Stimulated activated CD4-positive, alpha-beta T cell treated with anti-CD3 and anti-CD28 coated beads, Interleukin-4, amount 100 ng/mL, for 48 hours (primary cell): ENCODE data around the gene ZNF853.
"Not testable (repeated sequence)": the region's sequence is repeated elsewhere in the genome, so short reads cannot be mapped to it uniquely, and the experiment has no call there.

Experiments used
- DNase-seq, 2 donors: peaks; one replicate each; pipeline ENCODE4 v3.0.0-alpha.2; 2020; ENCODE audit warnings: low read depth in 2 of 2

ZNF853 gene

GRCh38 chr7:6652446-6653011, 37.1 kb downstream of the ZNF853 start:
- no peak for DNase-seq

GRCh38 chr7:6653071-6654003, 37.9 kb downstream of the ZNF853 start:
- no peak for DNase-seq

DNA sequence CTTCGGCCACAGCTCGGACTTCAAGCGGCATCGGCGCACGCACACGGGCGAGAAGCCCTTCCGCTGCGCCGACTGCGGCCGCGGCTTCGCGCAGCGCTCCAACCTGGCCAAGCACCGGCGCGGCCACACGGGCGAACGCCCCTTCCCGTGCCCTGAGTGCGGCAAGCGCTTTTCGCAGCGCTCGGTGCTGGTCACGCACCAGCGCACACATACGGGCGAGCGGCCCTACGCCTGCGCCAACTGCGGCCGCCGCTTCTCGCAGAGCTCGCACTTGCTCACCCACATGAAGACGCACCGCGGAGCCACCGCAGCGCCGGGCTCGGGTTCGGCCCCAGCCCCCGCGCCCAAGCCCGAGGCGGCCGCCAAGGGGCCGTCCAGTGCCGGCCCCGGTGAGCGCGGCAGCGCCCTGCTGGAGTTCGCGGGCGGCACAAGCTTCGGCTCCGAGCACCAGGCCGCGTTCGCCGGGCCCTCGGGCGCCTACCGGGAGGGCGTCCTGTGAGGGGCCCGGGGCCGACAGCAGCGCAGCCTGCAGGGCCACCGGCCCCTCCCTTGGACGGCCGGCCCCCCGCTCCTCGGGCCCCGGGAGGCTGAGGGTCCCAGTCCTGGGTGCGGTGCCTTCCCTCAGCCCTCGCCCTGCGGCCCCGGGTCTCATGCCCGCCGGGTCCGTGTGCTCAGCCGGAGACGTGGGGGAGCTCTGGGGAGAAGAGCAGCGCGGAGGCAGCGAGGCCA, 38.9 kb downstream of the ZNF853 start:
- DNase-seq, result no peak

GRCh38 chr7:6654842-6655610, 39.6 kb downstream of the ZNF853 start:
- DNase-seq, result no peak

DNA sequence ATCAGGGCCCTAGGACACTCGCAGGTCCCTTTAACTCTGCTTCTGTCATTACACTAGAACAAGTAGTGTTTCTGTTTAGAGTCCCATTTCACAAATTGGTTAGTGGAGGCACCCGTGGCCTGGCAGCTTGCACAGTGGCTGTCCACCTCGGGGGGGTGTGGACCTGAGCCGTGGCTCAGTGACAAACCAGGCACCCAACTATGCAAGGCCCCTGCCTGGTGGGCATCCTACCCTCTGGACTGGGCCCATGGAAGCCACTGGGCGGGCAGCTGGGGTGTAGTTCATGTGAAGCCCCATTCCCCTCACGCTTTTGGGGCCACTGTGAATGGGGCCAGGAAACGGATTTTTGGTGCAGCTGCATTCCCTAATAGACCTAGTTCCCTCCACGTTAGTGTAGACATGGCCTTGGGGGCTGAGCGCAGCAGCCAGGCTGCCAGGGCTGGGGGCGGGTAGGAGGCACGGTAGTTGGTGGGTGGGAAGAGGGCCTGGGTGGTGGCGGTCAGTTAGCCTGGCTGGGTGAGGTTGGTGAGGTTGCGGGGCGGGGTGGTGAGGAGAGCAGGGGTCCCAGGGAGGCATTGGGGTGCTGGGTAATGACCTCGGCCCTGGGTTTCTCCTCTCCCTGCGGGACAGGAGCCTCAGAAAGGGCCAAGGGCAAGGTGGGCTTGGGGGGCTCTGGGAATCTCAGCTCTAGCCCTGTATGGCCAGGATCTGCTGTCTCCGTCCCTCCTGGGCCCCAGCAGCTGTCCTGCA, 40.4 kb downstream of the ZNF853 start:
- no peak for DNase-seq

DNA sequence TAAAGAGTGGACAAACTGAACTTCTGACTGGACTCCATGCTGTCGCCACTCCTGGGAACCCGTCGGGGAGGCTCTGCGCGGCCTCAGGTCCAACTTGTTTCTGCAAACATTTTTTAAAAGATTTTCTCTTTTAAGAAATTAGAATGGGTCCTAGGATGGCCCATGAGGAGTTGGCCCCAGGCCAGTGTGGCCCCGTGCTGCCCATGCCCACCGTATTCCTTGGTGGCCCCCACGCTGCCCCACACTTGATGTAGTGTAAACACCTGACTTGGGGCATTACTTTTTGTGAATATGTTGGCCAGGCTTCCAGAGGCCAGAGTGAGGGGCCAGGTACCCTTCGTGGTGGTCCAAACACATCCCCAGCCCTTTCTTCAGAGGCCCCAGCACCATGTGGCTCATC, 41.0 kb downstream of the ZNF853 start:
- DNase-seq, result no peak

- no peak for DNase-seq
These were observed 43.4 kb downstream of the ZNF853 start for GRCh38 chr7:6658618-6659345.

DNA sequence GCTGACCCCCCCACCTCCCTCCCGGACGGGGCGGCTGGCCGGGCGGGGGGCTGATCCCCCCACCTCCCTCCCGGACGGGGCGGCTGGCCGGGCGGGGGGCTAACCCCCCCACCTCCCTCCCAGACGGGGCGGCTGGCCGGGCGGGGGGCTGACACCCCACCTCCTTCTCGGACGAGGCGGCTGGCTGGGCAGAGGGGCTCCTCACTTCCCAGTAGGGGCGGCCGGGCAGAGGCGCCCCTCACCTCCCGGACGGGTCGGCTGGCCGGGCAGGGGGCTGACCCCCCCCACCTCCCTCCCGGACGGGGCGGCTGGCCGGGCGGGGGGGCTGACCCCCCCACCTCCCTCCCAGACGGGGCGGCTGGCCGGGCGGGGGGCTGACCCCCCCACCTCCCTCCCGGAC, 55.4 kb downstream of the ZNF853 start:
- DNase-seq, result not testable (repeated sequence)
